ENCODE data around the gene ODAD4.
"Not testable (repeated sequence)": the region's sequence is repeated elsewhere in the genome, so short reads cannot be mapped to it uniquely, and the experiment has no call there.

Gene ODAD4

GRCh38 chr17:41925991-41926590 is 4.3 kb upstream of the ODAD4 start:
- TF ChIP-seq, protein P1, sequence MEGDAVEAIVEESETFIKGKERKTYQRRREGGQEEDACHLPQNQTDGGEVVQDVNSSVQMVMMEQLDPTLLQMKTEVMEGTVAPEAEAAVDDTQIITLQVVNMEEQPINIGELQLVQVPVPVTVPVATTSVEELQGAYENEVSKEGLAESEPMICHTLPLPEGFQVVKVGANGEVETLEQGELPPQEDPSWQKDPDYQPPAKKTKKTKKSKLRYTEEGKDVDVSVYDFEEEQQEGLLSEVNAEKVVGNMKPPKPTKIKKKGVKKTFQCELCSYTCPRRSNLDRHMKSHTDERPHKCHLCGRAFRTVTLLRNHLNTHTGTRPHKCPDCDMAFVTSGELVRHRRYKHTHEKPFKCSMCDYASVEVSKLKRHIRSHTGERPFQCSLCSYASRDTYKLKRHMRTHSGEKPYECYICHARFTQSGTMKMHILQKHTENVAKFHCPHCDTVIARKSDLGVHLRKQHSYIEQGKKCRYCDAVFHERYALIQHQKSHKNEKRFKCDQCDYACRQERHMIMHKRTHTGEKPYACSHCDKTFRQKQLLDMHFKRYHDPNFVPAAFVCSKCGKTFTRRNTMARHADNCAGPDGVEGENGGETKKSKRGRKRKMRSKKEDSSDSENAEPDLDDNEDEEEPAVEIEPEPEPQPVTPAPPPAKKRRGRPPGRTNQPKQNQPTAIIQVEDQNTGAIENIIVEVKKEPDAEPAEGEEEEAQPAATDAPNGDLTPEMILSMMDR (IDR thresholded peaks at IDR 0.05; ENCODE audit: borderline replicate concordance, control extremely low read depth, extremely low read depth, insufficient read depth, missing control alignments), result no peak
- no peak for DNase-seq (ENCODE audit: low spot score)
- in situ Hi-C loops (cut with MboI; ENCODE audit: low sequenced_read_pairs, unreplicated experiment), result no loop called here

DNA sequence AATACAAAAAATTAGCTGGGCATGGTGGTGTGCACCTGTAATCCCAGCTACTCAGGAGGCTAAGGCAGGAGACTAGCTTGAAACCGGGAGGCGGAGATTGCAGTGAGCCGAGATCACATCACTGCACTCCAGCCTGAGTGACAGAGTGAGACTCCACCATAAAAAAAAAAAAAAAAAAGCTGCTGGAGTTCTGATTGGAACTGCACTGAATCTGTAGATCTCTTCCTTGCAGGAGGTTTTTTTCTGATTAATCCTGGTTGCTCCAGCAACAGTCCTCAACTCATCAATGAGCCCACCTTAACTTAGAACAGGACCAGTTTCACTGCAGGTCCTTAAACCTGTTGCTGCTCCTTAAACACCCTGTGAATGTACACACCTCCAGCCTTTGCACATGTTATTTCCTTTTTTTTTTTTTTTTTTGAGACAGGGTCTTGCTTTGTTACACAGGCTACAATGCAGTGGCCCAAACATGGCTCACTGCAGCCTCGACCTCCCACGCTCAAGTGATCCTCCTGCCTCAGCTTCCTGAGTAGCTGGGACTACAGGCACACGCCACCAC is 1.6 kb upstream of the ODAD4 start:
- TF ChIP-seq, protein P1 (IDR thresholded peaks at IDR 0.05; ENCODE audit: borderline replicate concordance, control extremely low read depth, extremely low read depth, insufficient read depth, missing control alignments), result no peak
- DNase-seq (ENCODE audit: low spot score), result no peak

DNA sequence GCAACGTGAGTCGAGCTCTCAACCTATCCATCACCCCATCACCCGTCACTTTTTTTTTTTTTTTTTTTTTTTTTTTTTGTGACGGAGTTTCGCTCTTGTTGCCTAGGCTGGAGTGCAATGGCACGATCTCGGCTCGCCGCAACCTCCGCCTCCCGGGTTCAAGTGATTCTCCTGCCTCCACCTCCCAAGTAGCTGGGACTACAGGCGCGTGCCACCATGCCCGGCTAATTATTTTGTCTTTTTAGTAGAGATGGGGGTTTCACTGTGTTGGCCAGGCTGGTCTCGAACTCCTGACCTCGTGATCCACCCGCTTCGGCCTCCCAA is 378 bp downstream of the ODAD4 start:
- DNase-seq (ENCODE audit: low spot score); in situ Hi-C loops (cut with MboI; ENCODE audit: low sequenced_read_pairs, unreplicated experiment): not testable (repeated sequence)

More for the DNA sequence above, 1.6 kb upstream of the ODAD4 start:
- in situ Hi-C loops (cut with MboI; ENCODE audit: low sequenced_read_pairs, unreplicated experiment), result no loop called here

GRCh38 chr17:41931715-41932114 is 1.3 kb downstream of the ODAD4 start:
- DNase-seq (ENCODE audit: low spot score); in situ Hi-C loops (cut with MboI; ENCODE audit: low sequenced_read_pairs, unreplicated experiment): not testable (repeated sequence)

GRCh38 chr17:41932816-41933389 is 2.5 kb downstream of the ODAD4 start:
- in situ Hi-C loops (cut with MboI; ENCODE audit: low sequenced_read_pairs, unreplicated experiment), result no loop called here
- no peak for DNase-seq (ENCODE audit: low spot score)
- TF ChIP-seq, protein P1 (IDR thresholded peaks at IDR 0.05; ENCODE audit: borderline replicate concordance, control extremely low read depth, extremely low read depth, insufficient read depth, missing control alignments), result no peak

GRCh38 chr17:41935641-41936040 is 5.2 kb downstream of the ODAD4 start:
- in situ Hi-C loops (cut with MboI; ENCODE audit: low sequenced_read_pairs, unreplicated experiment), result no loop called here
- TF ChIP-seq, protein P1 (IDR thresholded peaks at IDR 0.05; ENCODE audit: borderline replicate concordance, control extremely low read depth, extremely low read depth, insufficient read depth, missing control alignments), result no peak
- DNase-seq (ENCODE audit: low spot score), result no peak

GRCh38 chr17:41937970-41938954 is 7.8 kb downstream of the ODAD4 start:
- TF ChIP-seq, protein P1 (IDR thresholded peaks at IDR 0.05; ENCODE audit: borderline replicate concordance, control extremely low read depth, extremely low read depth, insufficient read depth, missing control alignments), result no peak
- DNase-seq (ENCODE audit: low spot score), result no peak
- in situ Hi-C loops (cut with MboI; ENCODE audit: low sequenced_read_pairs, unreplicated experiment), result no loop called here

All from GM13976 (cell line).